ENCODE data around the gene KRTAP5-4.
"Not testable (repeated sequence)": the region's sequence is repeated elsewhere in the genome, so short reads cannot be mapped to it uniquely, and the experiment has no call there.

KRTAP5-4 gene

GRCh38 chr11:1622086-1622485, at the start of gene KRTAP5-4:
KRTAP5-4 (minus strand) TSS chr11:1622138; CDS start chr11:1622093, 45 bp downstream.
- no peak for DNase-seq

- no peak for DNase-seq
Observed at GRCh38 chr11:1671658-1672057, 49.7 kb upstream of the KRTAP5-4 start.

- no peak for DNase-seq
Observed at GRCh38 chr11:1670905-1671371, 49.0 kb upstream of the KRTAP5-4 start.

- not testable (repeated sequence) for DNase-seq
Observed at GRCh38 chr11:1670457-1670856, 48.5 kb upstream of the KRTAP5-4 start.

GRCh38 chr11:1669546-1670218, 47.7 kb upstream of the KRTAP5-4 start:
- DNase-seq = no peak

GRCh38 chr11:1668911-1669473, 47.1 kb upstream of the KRTAP5-4 start:
- no peak for DNase-seq

- DNase-seq = peak; percentile 25
Observed at GRCh38 chr11:1667906-1668305, 46.0 kb upstream of the KRTAP5-4 start.

- no peak for DNase-seq
Observed at GRCh38 chr11:1667121-1667850, 45.3 kb upstream of the KRTAP5-4 start.

GRCh38 chr11:1665313-1665712, 43.4 kb upstream of the KRTAP5-4 start:
- DNase-seq = no peak

GRCh38 chr11:1662699-1663283, 40.9 kb upstream of the KRTAP5-4 start:
- DNase-seq = not testable (repeated sequence)

GRCh38 chr11:1661454-1662269, 39.7 kb upstream of the KRTAP5-4 start:
- DNase-seq = not testable (repeated sequence)

GRCh38 chr11:1660111-1660867, 38.4 kb upstream of the KRTAP5-4 start:
- DNase-seq = no peak

- DNase-seq = no peak
Observed at GRCh38 chr11:1659506-1659905, 37.6 kb upstream of the KRTAP5-4 start.

GRCh38 chr11:1656670-1657069, 34.7 kb upstream of the KRTAP5-4 start:
- DNase-seq = no peak

- no peak for DNase-seq
Observed at GRCh38 chr11:1656061-1656441, 34.1 kb upstream of the KRTAP5-4 start.

- DNase-seq = no peak
Observed at GRCh38 chr11:1655168-1656060, 33.5 kb upstream of the KRTAP5-4 start.

GRCh38 chr11:1654388-1655167, 32.6 kb upstream of the KRTAP5-4 start:
- no peak for DNase-seq

GRCh38 chr11:1653541-1654387, 31.8 kb upstream of the KRTAP5-4 start:
- no peak for DNase-seq

Data from NCI-H146 (cell line).